ENCODE data around the gene IGFN1. TPM values are rescaled to one million over a fixed set of nuclear protein-coding genes. Genes with fewer than 3 reads are reported as not detected.

Gene IGFN1
- total RNA-seq, 1 experiment from 2014 or later, result 0.04 TPM

- intact Hi-C loops (cut with micrococcal nuclease), result no loop called here
- no peaks in the 10 kb centered on the region for H3K79me2 ChIP-seq (ENCODE audit: low read length)
- ChIA-PET CTCF (interaction anchor here (0.7 to 1.6 kb wide), 2 partner anchors 10 to 109 kb away, joined by 3 to 13 read pairs; no protein-coding TSS in a partner anchor), POLR2A (ENCODE audit: unreplicated experiment) (no interaction called here)
- no peaks in the 10 kb centered on the region for H3K9me2 ChIP-seq (replicated peaks; ENCODE audit: low read length)
- H3K36me3 ChIP-seq (ENCODE audit: low read depth, low read length), result no peaks in the 10 kb centered on the region
- TF ChIP-seq CTCF (conservative IDR thresholded peaks at IDR 0.05; ENCODE audit: low read depth, low read length), result no peak
- TF ChIP-seq EZH2phosphoT487 (IDR thresholded peaks at IDR 0.05; ENCODE audit: borderline replicate concordance, low read length), result no peak
- no peak for TF ChIP-seq EZH2 (IDR thresholded peaks at IDR 0.05; ENCODE audit: low read length, unreplicated experiment)
- H3K27ac ChIP-seq (ENCODE audit: low read length), result no peak overlapping the region
- H2AFZ ChIP-seq (ENCODE audit: low read length), result no peak overlapping the region
- H3K9me3 ChIP-seq (ENCODE audit: low read length), result no peaks in the 10 kb centered on the region
- no peaks in the 10 kb centered on the region for H3K4me1 ChIP-seq (ENCODE audit: insufficient read depth, low read length)
- no TSS peak for BruUV-seq (replicated peaks)
- no peaks in the 10 kb centered on the region for H4K20me1 ChIP-seq (ENCODE audit: low read length)
- no peak overlapping the region for H3K9ac ChIP-seq (ENCODE audit: low read length)
- no peak overlapping the region for H3K4me2 ChIP-seq (ENCODE audit: low read length)
- ATAC-seq, result no peak; the same call in 1 of the 2 replicates
- H3F3A ChIP-seq (ENCODE audit: low read length, unreplicated experiment), result no peaks in the 10 kb centered on the region
- H3K27me3 ChIP-seq (ENCODE audit: low read length), result no peaks in the 10 kb centered on the region
- no peak for DNase-seq
- no peak overlapping the region for H3K4me3 ChIP-seq (ENCODE audit: low read length)
Observed at GRCh38 chr1:201253411-201253810, 62.8 kb downstream of the IGFN1 start.

GRCh38 chr1:201253906-201254624, 63.4 kb downstream of the IGFN1 start:
- DNase-seq (no peak), ATAC-seq (peak; percentile 17)
- CTCF ChIA-PET, result interaction anchor here (0.6 to 1.6 kb wide), 7 partner anchors 10 to 108 kb away, joined by 3 to 13 read pairs (median 4); partner anchors contain the start of gene TMEM9
- no peaks in the 10 kb centered on the region for H3K27me3 ChIP-seq (ENCODE audit: low read length)
- H3K79me2 ChIP-seq (ENCODE audit: low read length), result no peaks in the 10 kb centered on the region
- BruUV-seq (replicated peaks), result no TSS peak
- H3K9ac ChIP-seq (ENCODE audit: low read length), result no peak overlapping the region
- intact Hi-C loops (cut with micrococcal nuclease), result loop anchor here (1.0 kb wide), 2 partner anchors 92 to 107 kb away; no protein-coding TSS in a partner anchor
- H3K4me2 ChIP-seq (ENCODE audit: low read length), result no peak overlapping the region
- no peak overlapping the region for H3K27ac ChIP-seq (ENCODE audit: low read length)
- no peak; the same call in 1 of the 2 replicates for TF ChIP-seq CTCF (conservative IDR thresholded peaks at IDR 0.05; ENCODE audit: low read depth, low read length)
- TF ChIP-seq EZH2 (IDR thresholded peaks at IDR 0.05; ENCODE audit: low read length, unreplicated experiment), result no peak
- TF ChIP-seq EZH2phosphoT487 (IDR thresholded peaks at IDR 0.05; ENCODE audit: borderline replicate concordance, low read length), result no peak
- no peaks in the 10 kb centered on the region for H4K20me1 ChIP-seq (ENCODE audit: low read length)
- POLR2A ChIA-PET (ENCODE audit: unreplicated experiment), result interaction anchor here (0.6 kb wide), 1 partner anchor 24 kb away, joined by 5 read pairs; no protein-coding TSS in a partner anchor
- H3K4me1 ChIP-seq (ENCODE audit: insufficient read depth, low read length), result no peaks in the 10 kb centered on the region
- no peaks in the 10 kb centered on the region for H3K36me3 ChIP-seq (ENCODE audit: low read depth, low read length)
- no peaks in the 10 kb centered on the region for H3K9me2 ChIP-seq (replicated peaks; ENCODE audit: low read length)
- H3F3A ChIP-seq (ENCODE audit: low read length, unreplicated experiment), result no peaks in the 10 kb centered on the region
- no peak overlapping the region for H3K4me3 ChIP-seq (ENCODE audit: low read length)
- no peaks in the 10 kb centered on the region for H3K9me3 ChIP-seq (ENCODE audit: low read length)
- H2AFZ ChIP-seq (ENCODE audit: low read length), result no peak overlapping the region
